Esophagus muscularis mucosa (tissue), 4 donors: ENCODE data around the gene AUNIP.

Source experiments
- EP300 ChIP-seq: sonication (generic); formaldehyde crosslinking; IDR thresholded peaks from one replicate; pipeline ENCODE4 v1.6.1; 2017; ENCODE audit warnings: antibody characterized with exemption
- POLR2A ChIP-seq: fragments of 450-650 bp; IDR thresholded peaks from one replicate; pipeline ENCODE4 v1.6.1; 2017; ENCODE audit warnings: antibody characterized with exemption, moderate library complexity, mild to moderate bottlenecking, low read depth
- POLR2AphosphoS5 ChIP-seq, 2 donors: sonication (generic); formaldehyde crosslinking; IDR thresholded peaks; one replicate each; pipeline ENCODE4 v1.6.1; 2017; ENCODE audit warnings: antibody characterized with exemption in 2 of 2
- TF ChIP-seq, protein P1 (sequence below), 3 experiments: fragments of 200-600 bp in 2 of 3; fragments of 450-650 bp in 1 of 3; sonication (generic) in 2 of 3; IDR thresholded peaks; one replicate each; pipeline ENCODE4 v1.5.1; 2017 to 2019; ENCODE audit warnings: antibody characterized with exemption in 3 of 3, mild to moderate bottlenecking in 2 of 3, moderate library complexity in 1 of 3

DNA sequence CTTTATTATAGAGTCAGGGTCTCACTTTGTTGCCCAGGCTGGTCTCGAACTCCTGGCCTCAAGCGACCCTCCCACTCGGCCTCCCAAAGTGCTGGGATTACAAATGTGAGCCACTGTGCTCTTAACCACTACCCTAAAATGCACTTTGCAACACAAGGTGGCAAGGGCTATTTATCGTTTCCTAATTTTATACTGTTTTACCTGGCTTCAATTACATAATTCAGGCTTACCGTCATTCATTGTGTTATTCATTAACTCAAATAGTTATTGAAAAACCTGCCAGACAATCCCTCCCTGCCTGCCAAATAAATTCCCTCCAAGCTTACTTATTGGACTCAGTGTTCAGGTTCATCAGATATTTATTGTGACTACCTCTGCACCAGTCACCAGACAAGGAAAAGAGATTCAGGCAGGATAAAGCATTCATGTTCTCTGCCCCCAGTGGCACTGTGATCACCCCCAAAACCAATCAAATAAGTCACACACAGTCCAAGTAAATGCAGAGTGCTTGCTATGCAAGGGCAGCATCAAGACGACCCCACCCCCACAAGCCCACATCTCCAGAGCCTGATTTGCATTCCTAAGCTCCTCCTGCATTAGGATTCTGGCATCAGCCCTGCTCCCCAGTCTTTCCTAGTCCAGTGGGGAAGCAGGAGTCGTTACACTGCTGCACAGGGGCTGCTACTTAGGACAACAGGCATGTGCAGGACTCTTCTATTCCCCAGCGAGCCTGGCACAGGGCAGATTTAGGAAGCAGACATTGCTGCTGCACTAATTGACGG, 8.1 kb upstream of the AUNIP start:
- TF ChIP-seq, protein P1, sequence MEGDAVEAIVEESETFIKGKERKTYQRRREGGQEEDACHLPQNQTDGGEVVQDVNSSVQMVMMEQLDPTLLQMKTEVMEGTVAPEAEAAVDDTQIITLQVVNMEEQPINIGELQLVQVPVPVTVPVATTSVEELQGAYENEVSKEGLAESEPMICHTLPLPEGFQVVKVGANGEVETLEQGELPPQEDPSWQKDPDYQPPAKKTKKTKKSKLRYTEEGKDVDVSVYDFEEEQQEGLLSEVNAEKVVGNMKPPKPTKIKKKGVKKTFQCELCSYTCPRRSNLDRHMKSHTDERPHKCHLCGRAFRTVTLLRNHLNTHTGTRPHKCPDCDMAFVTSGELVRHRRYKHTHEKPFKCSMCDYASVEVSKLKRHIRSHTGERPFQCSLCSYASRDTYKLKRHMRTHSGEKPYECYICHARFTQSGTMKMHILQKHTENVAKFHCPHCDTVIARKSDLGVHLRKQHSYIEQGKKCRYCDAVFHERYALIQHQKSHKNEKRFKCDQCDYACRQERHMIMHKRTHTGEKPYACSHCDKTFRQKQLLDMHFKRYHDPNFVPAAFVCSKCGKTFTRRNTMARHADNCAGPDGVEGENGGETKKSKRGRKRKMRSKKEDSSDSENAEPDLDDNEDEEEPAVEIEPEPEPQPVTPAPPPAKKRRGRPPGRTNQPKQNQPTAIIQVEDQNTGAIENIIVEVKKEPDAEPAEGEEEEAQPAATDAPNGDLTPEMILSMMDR (IDR thresholded peaks at IDR 0.05): no peak
- TF ChIP-seq POLR2A: no peak
- no peak for TF ChIP-seq EP300
- TF ChIP-seq POLR2AphosphoS5 (IDR thresholded peaks at IDR 0.05): no peak
